ENCODE results near the gene CTSW.

DNA sequence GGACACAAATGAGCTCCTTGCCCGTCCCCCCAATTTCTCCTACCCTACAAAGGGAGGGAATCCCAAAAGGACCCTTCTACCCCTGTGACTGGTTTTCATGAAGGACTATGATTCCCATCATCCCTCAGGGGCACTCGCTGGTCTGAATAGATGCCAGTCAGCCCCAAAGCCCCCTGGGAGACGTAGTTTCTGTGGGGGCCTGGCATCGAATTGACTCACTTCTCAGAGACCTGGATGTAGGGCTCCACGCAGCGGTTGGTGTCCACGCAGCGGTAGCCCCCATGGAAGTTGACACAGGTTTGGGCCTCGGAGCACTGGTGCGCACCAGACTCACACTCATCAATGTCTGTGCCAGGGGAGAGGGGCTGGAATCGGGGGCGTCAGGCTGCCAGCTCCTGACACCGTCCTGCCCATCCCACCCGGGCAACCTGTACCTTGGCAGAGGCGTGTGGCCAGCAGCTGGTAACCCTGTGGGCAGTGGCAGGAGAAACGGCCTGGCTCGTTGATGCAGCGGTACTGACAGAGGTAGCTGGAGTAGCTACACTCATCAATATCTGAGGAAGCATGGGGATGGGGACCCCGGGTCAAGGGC lies 11.5 kb upstream of the CTSW start:
- TF ChIP-seq POLR2A (IDR thresholded peaks at IDR 0.05), result peak in 1 of 3 donors; percentile 4
- TF ChIP-seq CTCF (IDR thresholded peaks at IDR 0.05), result no peak
